Activated naive CD8-positive, alpha-beta T cell treated with anti-CD3 and anti-CD28 coated beads, Interleukin-2, amount 10 ng/mL, durations not matched to agents 7 days and 5 days (primary cell): Measurements from ENCODE around the gene SYCP3. TPM values are rescaled to one million over a fixed set of nuclear protein-coding genes. Genes with fewer than 3 reads are reported as not detected.

Source experiments
- ATAC-seq: fragments of 150-1000 bp; cut with Tn5 transposase; one replicate; pipeline ENCODE4 v1.10.0; 2021; ENCODE audit warnings: low read depth, moderate library complexity
- POLR2A ChIA-PET: fragments of 350-600 bp; sonication (Branson Sonifier 250); formaldehyde crosslinking; loops from one replicate; lab custom pipeline; 2021; ENCODE audit warnings: antibody characterized with exemption; lab: Charles Lee
- DNase-seq: peaks from one replicate; pipeline ENCODE4 v3.0.0; 2021
- H3K27ac Mint-ChIP-seq: one replicate; pipeline ENCODE4 v1.8.0; 2022; ENCODE audit warnings: mild to moderate bottlenecking, mixed read lengths
- H3K27me3 Mint-ChIP-seq: one replicate; pipeline ENCODE4 v1.8.0; 2022; ENCODE audit warnings: mild to moderate bottlenecking, moderate library complexity, mixed read lengths
- H3K36me3 Mint-ChIP-seq: one replicate; pipeline ENCODE4 v1.8.0; 2021; ENCODE audit warnings: mild to moderate bottlenecking, mixed read lengths
- H3K4me1 Mint-ChIP-seq: one replicate; pipeline ENCODE4 v1.8.0; 2021; ENCODE audit warnings: mixed read lengths
- H3K4me3 Mint-ChIP-seq: one replicate; pipeline ENCODE4 v1.8.0; 2022; ENCODE audit warnings: mild to moderate bottlenecking, moderate library complexity, mixed read lengths
- H3K9me3 Mint-ChIP-seq: one replicate; pipeline ENCODE4 v1.8.0; 2021; ENCODE audit warnings: mixed read lengths
- total RNA-seq, 2 experiments: library from RNA; stranded (reverse); gene quantifications; one replicate each; pipeline ENCODE4 v1.2.3, GENCODE V29; 2021

Gene SYCP3
- total RNA-seq, 2 experiments from 2014 or later: 0.94 to 1.1 TPM

- H3K4me3 Mint-ChIP-seq: no peak overlapping the region
- no peaks in the 10 kb centered on the region for H3K9me3 Mint-ChIP-seq
- peaks cover 41% of the 10 kb centered on the region for H3K36me3 Mint-ChIP-seq
- POLR2A ChIA-PET: interaction anchor here (0.7 to 1.2 kb wide), 2 partner anchors 18 to 57 kb away, joined by 3 to 11 read pairs; partner anchors contain the start of gene GNPTAB
- no peaks in the 10 kb centered on the region for H3K27me3 Mint-ChIP-seq
- peak; percentile 54 for DNase-seq
- H3K27ac Mint-ChIP-seq: no peak overlapping the region
- peaks cover 29% of the 10 kb centered on the region for H3K4me1 Mint-ChIP-seq
- ATAC-seq: peak; percentile 81
These were observed 34.4 kb upstream of the SYCP3 start for GRCh38 chr12:101773650-101774162.

- ATAC-seq: no peak
- Mint-ChIP-seq H3K27ac (peak overlapping the region; percentile 56), H3K9me3 (no peaks in the 10 kb centered on the region), H3K36me3 (peaks cover 33% of the 10 kb centered on the region), H3K27me3 (no peaks in the 10 kb centered on the region), H3K4me1 (peaks cover 22% of the 10 kb centered on the region), H3K4me3 (no peak overlapping the region)
- POLR2A ChIA-PET: interaction anchor here (0.7 to 1.0 kb wide), 2 partner anchors 66 to 77 kb away, joined by 3 to 4 read pairs; no protein-coding TSS in a partner anchor
- DNase-seq: no peak
These were observed 32.9 kb upstream of the SYCP3 start for GRCh38 chr12:101772012-101772775.

- peaks cover 25% of the 10 kb centered on the region for H3K36me3 Mint-ChIP-seq
- ATAC-seq: no peak
- POLR2A ChIA-PET: no interaction called here
- H3K27me3 Mint-ChIP-seq: no peaks in the 10 kb centered on the region
- DNase-seq: no peak
- H3K4me1 Mint-ChIP-seq: peaks cover 18% of the 10 kb centered on the region
- H3K9me3 Mint-ChIP-seq: no peaks in the 10 kb centered on the region
- H3K4me3 Mint-ChIP-seq: no peak overlapping the region
- no peak overlapping the region for H3K27ac Mint-ChIP-seq
These were observed 30.6 kb upstream of the SYCP3 start for GRCh38 chr12:101769865-101770264.

GRCh38 chr12:101768781-101769180 is 29.5 kb upstream of the SYCP3 start:
- peaks cover 14% of the 10 kb centered on the region for H3K4me1 Mint-ChIP-seq
- no peaks in the 10 kb centered on the region for H3K27me3 Mint-ChIP-seq
- DNase-seq (no peak), ATAC-seq (no peak)
- H3K27ac Mint-ChIP-seq: peak overlapping the region; percentile 14
- no peaks in the 10 kb centered on the region for H3K9me3 Mint-ChIP-seq
- H3K36me3 Mint-ChIP-seq: peaks cover 21% of the 10 kb centered on the region
- POLR2A ChIA-PET: no interaction called here
- no peak overlapping the region for H3K4me3 Mint-ChIP-seq

DNA sequence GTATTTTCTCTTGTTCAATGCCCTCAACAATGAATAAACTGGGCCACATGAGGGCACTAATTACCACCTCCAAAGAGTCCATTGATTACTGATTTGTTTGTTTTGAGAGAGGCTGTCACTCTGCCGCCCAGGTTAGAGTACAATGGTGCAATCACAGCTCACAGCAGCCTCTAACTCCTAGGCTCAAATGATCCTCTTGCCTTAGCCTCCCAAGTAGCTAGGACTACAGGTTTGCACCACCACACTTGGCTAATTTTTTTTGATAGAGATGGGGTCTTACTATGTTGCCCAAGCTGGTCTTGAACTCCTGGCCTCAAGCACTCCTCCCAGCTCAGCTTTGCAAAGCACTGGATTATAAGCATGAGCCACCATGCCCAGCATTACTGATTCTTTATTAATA is 28.3 kb upstream of the SYCP3 start:
- H3K36me3 Mint-ChIP-seq: peaks cover 21% of the 10 kb centered on the region
- no peaks in the 10 kb centered on the region for H3K27me3 Mint-ChIP-seq
- no peaks in the 10 kb centered on the region for H3K9me3 Mint-ChIP-seq
- no peak for ATAC-seq
- no peak overlapping the region for H3K27ac Mint-ChIP-seq
- DNase-seq: no peak
- POLR2A ChIA-PET: no interaction called here
- H3K4me1 Mint-ChIP-seq: peaks cover 10% of the 10 kb centered on the region
- H3K4me3 Mint-ChIP-seq: no peak overlapping the region

DNA sequence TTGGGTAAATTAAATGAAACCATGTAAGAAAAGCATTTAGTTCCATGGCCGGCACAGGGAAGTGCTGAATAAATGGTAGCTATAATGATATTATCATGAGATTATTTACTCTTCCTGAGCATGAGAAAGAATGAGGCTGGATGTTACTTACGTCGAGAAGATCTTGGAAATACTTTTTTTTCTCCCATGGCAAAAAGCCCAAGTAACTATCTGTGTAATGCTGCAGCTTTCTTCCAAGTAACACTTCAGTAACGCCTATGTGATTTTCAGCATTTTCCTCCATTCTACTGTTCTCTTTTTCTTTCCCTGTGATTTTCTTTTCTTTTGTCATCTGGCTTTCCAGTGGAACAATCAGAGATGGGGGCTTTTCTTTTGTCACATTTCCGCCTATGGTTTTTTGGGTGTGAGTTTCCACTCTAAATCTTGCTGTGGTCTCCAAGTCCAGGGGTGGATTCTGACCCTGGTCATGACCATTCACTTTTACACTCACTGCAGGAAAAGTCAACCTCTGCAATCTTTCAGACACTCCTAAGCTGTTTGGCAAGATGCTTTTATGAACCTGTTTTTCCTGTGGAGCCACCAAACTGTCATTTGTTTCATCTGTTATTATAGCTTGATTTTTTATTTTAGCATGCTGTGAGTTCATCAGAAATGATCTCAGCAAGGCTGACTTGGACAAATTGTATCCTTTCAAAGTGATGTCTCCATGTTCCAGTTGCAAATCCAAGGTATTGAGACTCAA is 25.0 kb upstream of the SYCP3 start:
- POLR2A ChIA-PET: no interaction called here

DNA sequence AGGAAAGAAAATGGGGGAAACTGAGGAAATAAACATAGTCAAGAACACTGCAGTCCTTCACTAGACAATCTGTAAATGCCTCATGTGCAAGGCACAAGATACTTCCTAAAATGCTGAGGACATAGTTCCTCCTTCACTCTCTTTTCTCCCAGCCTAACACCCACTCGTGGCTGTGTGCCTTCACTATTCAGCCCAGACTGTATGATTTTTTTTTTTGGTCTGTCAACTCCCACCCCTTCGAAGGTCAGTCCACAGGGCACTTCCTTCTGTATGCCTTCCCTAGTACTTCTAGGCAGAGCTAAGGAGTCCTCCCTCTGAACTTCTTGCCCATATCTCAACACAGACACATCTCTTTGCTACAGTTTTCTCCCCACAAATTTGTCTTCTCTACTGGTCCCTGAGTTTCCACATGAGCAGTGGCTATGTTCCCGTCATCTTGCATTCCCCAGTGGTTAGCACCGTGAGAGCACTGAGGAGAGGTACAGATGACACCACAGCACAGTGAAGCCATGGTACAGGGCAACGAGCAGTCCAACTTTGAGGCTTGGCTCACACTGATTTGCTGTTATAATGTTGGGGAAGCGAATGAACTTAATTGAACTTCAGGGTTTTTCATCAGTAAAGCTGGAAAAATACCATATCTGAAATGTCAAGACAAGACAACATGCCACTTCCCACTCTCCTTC is 24.1 kb upstream of the SYCP3 start:
- H3K36me3 Mint-ChIP-seq: peaks cover 8% of the 10 kb centered on the region
- H3K9me3 Mint-ChIP-seq: no peaks in the 10 kb centered on the region
- H3K27me3 Mint-ChIP-seq: no peaks in the 10 kb centered on the region
- peaks cover 2% of the 10 kb centered on the region for H3K4me1 Mint-ChIP-seq
- POLR2A ChIA-PET: no interaction called here
- no peak overlapping the region for H3K4me3 Mint-ChIP-seq
- ATAC-seq (no peak), DNase-seq (no peak)
- peak overlapping the region; percentile 14 for H3K27ac Mint-ChIP-seq

More for the DNA sequence above, 25.0 kb upstream of the SYCP3 start:
- H3K4me1 Mint-ChIP-seq: peaks cover 2% of the 10 kb centered on the region
- DNase-seq (no peak), ATAC-seq (no peak)
- no peak overlapping the region for H3K4me3 Mint-ChIP-seq
- H3K27me3 Mint-ChIP-seq: no peaks in the 10 kb centered on the region
- peaks cover 8% of the 10 kb centered on the region for H3K36me3 Mint-ChIP-seq
- H3K27ac Mint-ChIP-seq: no peak overlapping the region
- no peaks in the 10 kb centered on the region for H3K9me3 Mint-ChIP-seq

DNA sequence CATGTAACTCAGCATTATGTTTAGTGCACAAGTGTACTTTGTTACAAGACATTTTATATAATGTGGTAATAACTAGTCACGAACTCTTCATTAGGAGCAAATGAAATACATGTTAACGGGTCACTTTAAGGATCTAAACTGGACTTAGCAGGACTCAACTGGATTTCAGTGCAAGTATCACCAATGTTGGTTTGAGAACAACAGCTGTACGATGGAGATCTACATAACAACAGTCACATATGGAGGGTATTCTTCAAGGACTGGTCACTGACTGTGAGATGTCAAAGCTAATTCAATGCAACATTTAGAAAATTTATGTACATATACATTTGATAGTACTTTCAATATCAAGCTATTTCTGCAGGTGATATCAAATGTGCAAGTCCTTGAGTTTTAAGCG is 22.5 kb upstream of the SYCP3 start:
- no peaks in the 10 kb centered on the region for H3K9me3 Mint-ChIP-seq
- no peak overlapping the region for H3K27ac Mint-ChIP-seq
- no peak for ATAC-seq
- POLR2A ChIA-PET: no interaction called here
- H3K4me1 Mint-ChIP-seq: peaks cover 2% of the 10 kb centered on the region
- H3K36me3 Mint-ChIP-seq: peaks cover 12% of the 10 kb centered on the region
- DNase-seq: no peak
- H3K4me3 Mint-ChIP-seq: no peak overlapping the region
- no peaks in the 10 kb centered on the region for H3K27me3 Mint-ChIP-seq

DNA sequence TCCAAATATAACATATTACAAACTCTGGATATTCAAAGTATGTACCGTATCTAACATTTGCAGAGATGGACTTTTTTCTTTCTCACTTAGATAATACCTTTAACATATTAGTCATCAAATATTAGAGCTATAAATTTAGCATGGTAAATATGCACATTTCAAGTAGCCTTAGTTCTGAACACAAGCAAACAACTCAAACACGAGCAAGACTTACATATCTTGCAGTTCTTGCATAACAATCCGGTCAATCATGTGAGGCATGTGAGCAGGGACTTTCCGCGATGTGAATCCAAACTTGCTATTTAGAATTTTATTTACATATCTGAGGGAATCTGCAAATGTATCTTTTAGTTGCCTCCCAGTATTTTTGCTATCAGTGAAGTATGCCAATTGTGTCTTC is 22.1 kb upstream of the SYCP3 start:
- no peaks in the 10 kb centered on the region for H3K27me3 Mint-ChIP-seq
- H3K4me3 Mint-ChIP-seq: no peak overlapping the region
- no peak overlapping the region for H3K27ac Mint-ChIP-seq
- no peak for ATAC-seq
- POLR2A ChIA-PET: no interaction called here
- no peaks in the 10 kb centered on the region for H3K9me3 Mint-ChIP-seq
- DNase-seq: no peak
- peaks cover 2% of the 10 kb centered on the region for H3K4me1 Mint-ChIP-seq
- peaks cover 14% of the 10 kb centered on the region for H3K36me3 Mint-ChIP-seq

DNA sequence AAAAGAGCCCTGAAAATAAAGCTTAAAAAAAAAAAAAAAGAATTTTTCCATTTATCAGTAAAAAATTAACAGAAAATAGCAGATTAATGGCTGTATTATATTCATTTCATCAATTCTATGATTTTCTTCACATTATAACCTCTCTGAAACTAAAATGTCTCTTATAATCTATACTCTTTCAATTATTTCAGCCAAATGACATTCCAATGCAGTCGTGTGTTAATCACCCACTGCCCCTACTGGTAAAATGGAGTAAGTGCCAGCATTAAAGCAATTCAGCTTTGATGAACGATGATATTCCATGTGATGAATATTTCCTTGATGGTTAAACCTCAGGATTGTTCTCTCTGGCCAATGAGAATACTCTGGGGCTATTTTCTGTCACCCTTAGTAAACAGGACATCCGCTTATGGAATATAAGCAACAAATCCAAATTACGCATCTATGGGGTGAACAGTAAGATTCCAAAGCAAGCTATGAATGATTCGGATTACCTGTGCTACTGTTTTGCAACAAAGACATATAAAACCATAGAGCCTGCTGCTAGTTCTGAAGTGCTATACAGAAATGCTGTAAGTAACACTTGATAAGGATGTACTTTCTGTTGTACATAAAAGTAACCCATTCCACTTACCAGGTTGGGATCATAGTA is 20.3 kb upstream of the SYCP3 start:
- Mint-ChIP-seq H3K27ac (no peak overlapping the region), H3K27me3 (no peaks in the 10 kb centered on the region), H3K4me3 (no peak overlapping the region), H3K4me1 (peaks cover 2% of the 10 kb centered on the region), H3K9me3 (no peaks in the 10 kb centered on the region), H3K36me3 (peaks cover 15% of the 10 kb centered on the region)
- DNase-seq (no peak), ATAC-seq (no peak)
- POLR2A ChIA-PET: interaction anchor here (0.7 to 0.9 kb wide), 3 partner anchors 20 to 113 kb away, joined by 4 to 11 read pairs (median 6); no protein-coding TSS in a partner anchor

DNA sequence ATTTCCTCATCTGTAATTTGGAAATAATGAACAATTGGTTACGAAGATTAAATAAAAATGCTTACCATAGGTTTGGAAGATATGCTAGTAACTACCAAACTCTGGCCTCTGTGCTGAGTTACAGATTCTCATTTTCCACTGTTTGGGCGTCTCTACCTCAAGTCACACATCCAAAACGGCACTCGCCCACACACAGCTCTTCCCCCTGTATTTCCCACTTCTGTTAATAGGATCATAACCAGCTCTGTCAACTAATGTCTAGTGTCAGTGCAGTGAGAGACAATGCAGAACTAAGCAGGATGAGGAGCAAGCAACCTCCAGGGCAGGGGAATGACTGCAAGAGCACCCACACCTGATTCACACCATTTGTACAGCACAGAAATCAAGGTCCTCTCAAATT is 10.9 kb upstream of the SYCP3 start:
- Mint-ChIP-seq H3K9me3 (no peaks in the 10 kb centered on the region), H3K36me3 (peaks cover 18% of the 10 kb centered on the region), H3K27me3 (no peaks in the 10 kb centered on the region), H3K4me3 (no peak overlapping the region), H3K4me1 (peaks cover 1% of the 10 kb centered on the region), H3K27ac (no peak overlapping the region)
- POLR2A ChIA-PET: no interaction called here
- no peak for ATAC-seq
- DNase-seq: no peak

DNA sequence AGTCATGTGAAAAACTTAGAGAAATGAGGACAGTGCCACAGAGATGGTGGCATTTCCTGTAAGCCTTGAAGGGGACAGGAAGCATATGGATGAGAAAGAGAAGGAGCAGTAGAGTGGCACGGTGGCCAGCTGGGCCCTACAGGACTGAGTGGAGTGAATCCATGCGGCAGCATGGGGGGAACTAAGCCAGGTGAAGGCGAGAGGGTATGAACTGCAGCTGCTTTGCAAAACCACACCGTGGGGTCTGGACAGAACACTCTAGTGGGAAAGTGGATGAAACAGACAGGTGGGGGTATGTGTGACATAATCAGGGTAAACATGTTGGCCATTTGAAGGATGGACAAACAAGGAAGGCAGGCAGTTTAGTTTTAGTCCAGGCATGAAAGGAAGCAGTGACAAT is 10.4 kb upstream of the SYCP3 start:
- POLR2A ChIA-PET: no interaction called here
- peaks cover 3% of the 10 kb centered on the region for H3K4me1 Mint-ChIP-seq

GRCh38 chr12:101748907-101749306 is 9.6 kb upstream of the SYCP3 start:
- ATAC-seq (no peak), DNase-seq (no peak)
- H3K27ac Mint-ChIP-seq: no peak overlapping the region
- no peak overlapping the region for H3K4me3 Mint-ChIP-seq
- H3K9me3 Mint-ChIP-seq: no peaks in the 10 kb centered on the region
- no peaks in the 10 kb centered on the region for H3K27me3 Mint-ChIP-seq
- POLR2A ChIA-PET: no interaction called here
- peaks cover 6% of the 10 kb centered on the region for H3K4me1 Mint-ChIP-seq
- H3K36me3 Mint-ChIP-seq: peaks cover 17% of the 10 kb centered on the region

More for the DNA sequence above, 10.4 kb upstream of the SYCP3 start:
- ATAC-seq (no peak), DNase-seq (no peak)
- Mint-ChIP-seq H3K9me3 (no peaks in the 10 kb centered on the region), H3K27me3 (no peaks in the 10 kb centered on the region), H3K4me3 (no peak overlapping the region), H3K36me3 (peaks cover 17% of the 10 kb centered on the region), H3K27ac (peak overlapping the region; percentile 28)
